Thyroid gland (tissue), 4 donors: ENCODE data around the gene NFAM1.

Source experiments
- POLR2A ChIP-seq, 2 donors: fragments of 450-650 bp; IDR thresholded peaks; one replicate each; pipeline ENCODE4 v1.6.1; 2017; ENCODE audit warnings: antibody characterized with exemption in 2 of 2, mild to moderate bottlenecking in 2 of 2, moderate library complexity in 1 of 2
- TF ChIP-seq, protein P1 (sequence below), 6 experiments: fragments of 200-600 bp in 3 of 6; fragments of 450-650 bp in 3 of 6; sonication (generic) in 3 of 6; IDR thresholded peaks; one replicate each; pipeline ENCODE4 v1.5.1; 2016 to 2019; ENCODE audit warnings: antibody characterized with exemption in 6 of 6, mild to moderate bottlenecking in 2 of 6, inconsistent platforms in 1 of 6, moderate library complexity in 1 of 6

GRCh38 chr22:42473484-42474193, 41.4 kb upstream of the NFAM1 start:
- TF ChIP-seq, protein P1, sequence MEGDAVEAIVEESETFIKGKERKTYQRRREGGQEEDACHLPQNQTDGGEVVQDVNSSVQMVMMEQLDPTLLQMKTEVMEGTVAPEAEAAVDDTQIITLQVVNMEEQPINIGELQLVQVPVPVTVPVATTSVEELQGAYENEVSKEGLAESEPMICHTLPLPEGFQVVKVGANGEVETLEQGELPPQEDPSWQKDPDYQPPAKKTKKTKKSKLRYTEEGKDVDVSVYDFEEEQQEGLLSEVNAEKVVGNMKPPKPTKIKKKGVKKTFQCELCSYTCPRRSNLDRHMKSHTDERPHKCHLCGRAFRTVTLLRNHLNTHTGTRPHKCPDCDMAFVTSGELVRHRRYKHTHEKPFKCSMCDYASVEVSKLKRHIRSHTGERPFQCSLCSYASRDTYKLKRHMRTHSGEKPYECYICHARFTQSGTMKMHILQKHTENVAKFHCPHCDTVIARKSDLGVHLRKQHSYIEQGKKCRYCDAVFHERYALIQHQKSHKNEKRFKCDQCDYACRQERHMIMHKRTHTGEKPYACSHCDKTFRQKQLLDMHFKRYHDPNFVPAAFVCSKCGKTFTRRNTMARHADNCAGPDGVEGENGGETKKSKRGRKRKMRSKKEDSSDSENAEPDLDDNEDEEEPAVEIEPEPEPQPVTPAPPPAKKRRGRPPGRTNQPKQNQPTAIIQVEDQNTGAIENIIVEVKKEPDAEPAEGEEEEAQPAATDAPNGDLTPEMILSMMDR (IDR thresholded peaks at IDR 0.05) = peak in 5 of 6 experiments; percentile 26 to 65 (median 56)
- TF ChIP-seq POLR2A (IDR thresholded peaks at IDR 0.05) = no peak
